ENCODE measurements around the gene IGFBP5.

IGFBP5 gene

DNA sequence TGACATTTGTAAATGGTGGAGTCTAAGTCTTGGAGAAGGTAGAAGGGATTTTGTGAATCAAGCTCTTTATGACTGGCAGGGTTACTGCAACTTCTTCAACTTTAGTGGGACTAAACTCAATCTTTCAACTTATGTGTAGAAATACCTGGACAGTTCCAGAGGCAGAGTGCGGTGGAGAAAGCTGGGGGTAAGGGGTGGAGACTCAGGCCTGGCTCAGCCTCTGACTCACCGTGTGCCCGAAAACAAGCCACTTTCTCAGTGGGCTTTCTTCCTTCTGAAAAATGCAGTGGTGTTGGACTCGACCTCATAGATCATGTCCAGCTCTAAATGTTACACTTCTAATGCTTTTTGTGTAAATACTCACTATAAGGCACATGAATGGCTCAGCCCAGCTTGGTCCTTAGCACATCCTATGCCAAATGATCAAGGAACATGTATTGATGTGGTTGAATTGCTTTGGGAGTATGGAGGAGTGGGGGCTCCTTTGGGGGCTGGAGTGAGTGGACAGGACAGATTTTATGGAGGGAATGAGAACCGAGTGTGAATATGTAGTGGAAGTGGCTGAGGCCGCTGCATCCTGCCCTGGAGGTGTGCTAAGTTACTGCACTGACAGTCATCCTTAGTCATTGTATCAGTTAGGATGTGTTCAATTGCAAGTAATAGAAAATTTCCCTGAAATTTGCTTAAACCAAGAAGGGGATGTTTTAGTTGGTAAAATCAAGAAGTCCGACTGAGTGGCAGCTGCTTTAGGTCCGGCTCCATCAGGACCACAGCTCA, 32.2 kb upstream of the IGFBP5 start:
- H3K4me1 Mint-ChIP-seq (ENCODE audit: low read depth in 2 of 2) = no peaks in the 10 kb centered on the region
- H3K36me3 Mint-ChIP-seq (ENCODE audit: insufficient read depth) = no peaks in the 10 kb centered on the region
- ATAC-seq (replicated peaks) (no peak), DNase-seq (no peak)
- peaks cover 42 to 60% of the 10 kb centered on the region in 2 donors for H3K27me3 Mint-ChIP-seq
- H3K4me3 Mint-ChIP-seq = no peak overlapping the region
- H3K27ac Mint-ChIP-seq = no peak overlapping the region
- H3K9me3 Mint-ChIP-seq = no peaks in the 10 kb centered on the region

DNA sequence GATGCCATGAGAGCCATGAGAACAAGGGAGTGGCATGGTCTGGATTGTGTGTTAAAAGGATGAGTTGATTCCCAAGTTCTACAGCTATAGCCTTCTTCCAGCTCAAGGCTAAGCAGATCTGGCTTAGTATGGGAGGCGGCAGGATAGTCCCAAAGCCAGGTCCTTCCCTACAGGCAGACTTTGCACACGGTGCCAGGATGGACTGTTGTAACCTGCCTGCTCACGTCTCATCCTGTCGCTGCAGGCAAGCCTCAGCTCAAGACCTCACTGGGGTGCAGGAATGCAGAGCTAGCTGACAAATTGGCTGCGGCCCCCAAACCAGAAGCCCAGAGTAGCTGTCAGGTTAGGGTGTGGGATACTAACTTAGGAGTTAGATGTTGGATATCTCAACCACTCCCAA, 28.8 kb upstream of the IGFBP5 start:
- Mint-ChIP-seq H3K9me3 (no peaks in the 10 kb centered on the region), H3K4me3 (no peak overlapping the region), H3K27ac (no peak overlapping the region), H3K27me3 (peaks cover 33 to 59% of the 10 kb centered on the region in 2 donors), H3K36me3 (ENCODE audit: insufficient read depth) (no peaks in the 10 kb centered on the region), H3K4me1 (ENCODE audit: low read depth in 2 of 2) (no peaks in the 10 kb centered on the region)
- ATAC-seq (replicated peaks) = no peak
- DNase-seq = no peak

- H3K36me3 Mint-ChIP-seq (ENCODE audit: insufficient read depth) = no peaks in the 10 kb centered on the region
- DNase-seq (no peak), ATAC-seq (replicated peaks) (no peak)
- H3K27ac Mint-ChIP-seq = no peak overlapping the region
- H3K4me1 Mint-ChIP-seq (ENCODE audit: low read depth in 2 of 2) = no peaks in the 10 kb centered on the region
- H3K9me3 Mint-ChIP-seq = no peaks in the 10 kb centered on the region
- no peak overlapping the region for H3K4me3 Mint-ChIP-seq
- peaks cover 33 to 78% of the 10 kb centered on the region in 2 donors for H3K27me3 Mint-ChIP-seq
These were observed 25.8 kb upstream of the IGFBP5 start for GRCh38 chr2:216721141-216721540.

GRCh38 chr2:216720722-216721121, 25.4 kb upstream of the IGFBP5 start:
- ATAC-seq (replicated peaks) = no peak
- Mint-ChIP-seq H3K27ac (no peak overlapping the region), H3K27me3 (peaks cover 33 to 80% of the 10 kb centered on the region in 2 donors), H3K36me3 (ENCODE audit: insufficient read depth) (no peaks in the 10 kb centered on the region), H3K4me3 (no peak overlapping the region), H3K9me3 (no peaks in the 10 kb centered on the region), H3K4me1 (ENCODE audit: low read depth in 2 of 2) (no peaks in the 10 kb centered on the region)
- DNase-seq = no peak

GRCh38 chr2:216717907-216718615, 22.7 kb upstream of the IGFBP5 start:
- Mint-ChIP-seq H3K36me3 (ENCODE audit: insufficient read depth) (no peaks in the 10 kb centered on the region), H3K4me3 (no peak overlapping the region), H3K27ac (no peak overlapping the region), H3K4me1 (ENCODE audit: low read depth in 2 of 2) (no peaks in the 10 kb centered on the region), H3K27me3 (peaks cover 21 to 84% of the 10 kb centered on the region in 2 donors), H3K9me3 (no peaks in the 10 kb centered on the region)
- DNase-seq (no peak), ATAC-seq (replicated peaks) (no peak)

DNA sequence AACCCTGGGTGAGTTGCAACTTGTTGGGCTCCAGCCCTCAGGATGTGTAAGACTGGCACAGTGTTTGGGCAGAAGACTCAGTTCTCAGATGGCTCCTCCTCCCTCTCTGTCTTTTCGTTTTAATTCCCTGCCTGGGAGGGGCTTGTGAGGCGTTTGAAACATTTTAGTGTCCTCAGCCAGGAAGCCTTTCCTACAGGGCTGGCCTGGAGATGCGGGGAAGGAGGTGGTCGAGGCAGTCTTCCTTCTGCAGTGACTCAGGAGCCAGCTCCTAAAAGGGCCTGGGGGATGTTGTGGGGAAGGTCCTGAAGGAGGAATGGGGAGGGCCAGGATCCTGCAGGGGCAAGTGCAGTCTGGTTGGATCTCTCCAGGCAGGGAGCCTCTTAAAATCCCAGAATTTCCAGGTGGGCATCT, 22.1 kb upstream of the IGFBP5 start:
- no peak overlapping the region for H3K4me3 Mint-ChIP-seq
- no peaks in the 10 kb centered on the region for H3K36me3 Mint-ChIP-seq (ENCODE audit: insufficient read depth)
- no peak overlapping the region for H3K27ac Mint-ChIP-seq
- no peak for ATAC-seq (replicated peaks)
- H3K9me3 Mint-ChIP-seq = no peaks in the 10 kb centered on the region
- DNase-seq = no peak
- H3K4me1 Mint-ChIP-seq (ENCODE audit: low read depth in 2 of 2) = no peaks in the 10 kb centered on the region
- peaks cover 27 to 84% of the 10 kb centered on the region in 2 donors for H3K27me3 Mint-ChIP-seq

DNA sequence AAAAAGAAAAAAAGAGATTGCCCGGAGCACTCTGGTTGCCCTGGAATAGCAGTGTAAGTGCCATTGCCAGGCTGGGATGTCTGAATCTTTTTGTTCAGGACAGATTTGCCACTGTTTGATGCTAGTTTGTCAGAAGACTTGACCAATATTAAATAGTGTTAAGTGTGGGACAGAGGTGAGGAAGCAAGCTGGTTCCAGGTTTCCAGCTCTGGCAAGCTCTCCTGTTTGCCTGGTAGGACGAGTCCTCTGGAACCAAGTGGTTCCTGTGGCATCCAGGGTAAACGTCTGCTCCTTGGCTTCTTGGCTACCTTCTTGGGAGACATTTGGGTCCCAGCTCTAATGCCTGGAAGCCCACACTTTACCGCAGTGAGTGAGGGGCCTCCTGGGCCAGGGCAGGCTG, 20.8 kb upstream of the IGFBP5 start:
- H3K9me3 Mint-ChIP-seq = no peaks in the 10 kb centered on the region
- ATAC-seq (replicated peaks) (no peak), DNase-seq (no peak)
- H3K27ac Mint-ChIP-seq = no peak overlapping the region
- H3K4me3 Mint-ChIP-seq = no peak overlapping the region
- no peaks in the 10 kb centered on the region for H3K4me1 Mint-ChIP-seq (ENCODE audit: low read depth in 2 of 2)
- peaks cover 36 to 84% of the 10 kb centered on the region in 2 donors for H3K27me3 Mint-ChIP-seq
- no peaks in the 10 kb centered on the region for H3K36me3 Mint-ChIP-seq (ENCODE audit: insufficient read depth)

DNA sequence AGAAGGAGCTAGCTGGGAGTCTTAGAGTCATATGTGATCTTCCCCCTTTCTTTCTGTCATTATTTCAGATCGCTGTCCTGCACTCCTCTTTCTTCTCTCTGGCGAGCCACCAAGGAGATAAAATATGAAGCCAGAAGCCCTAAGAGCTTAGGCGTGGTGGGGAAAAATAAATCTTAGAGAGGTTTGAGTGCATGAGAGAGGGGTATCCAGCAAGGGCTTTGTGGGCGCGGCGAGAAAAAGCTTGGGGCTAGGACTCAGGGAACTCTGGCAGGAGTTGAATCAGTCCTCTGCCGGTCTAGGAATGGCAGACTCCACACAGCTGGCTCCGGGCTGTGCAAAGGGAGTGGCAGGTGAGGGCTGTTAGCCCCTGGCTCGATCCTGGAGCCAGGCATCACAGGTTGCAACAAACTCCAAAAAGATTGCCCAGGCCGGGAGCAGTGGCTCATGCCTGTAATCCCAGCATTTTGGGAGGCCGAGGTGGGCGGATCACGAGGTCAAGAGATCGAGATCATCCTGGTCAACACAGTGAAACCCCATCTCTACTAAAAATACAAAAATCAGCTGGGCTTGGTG, 20.1 kb upstream of the IGFBP5 start:
- no peak overlapping the region for H3K4me3 Mint-ChIP-seq
- H3K36me3 Mint-ChIP-seq (ENCODE audit: insufficient read depth) = no peaks in the 10 kb centered on the region
- no peak overlapping the region for H3K27ac Mint-ChIP-seq
- no peak for ATAC-seq (replicated peaks)
- no peaks in the 10 kb centered on the region for H3K4me1 Mint-ChIP-seq (ENCODE audit: low read depth in 2 of 2)
- H3K27me3 Mint-ChIP-seq = peaks cover 30 to 84% of the 10 kb centered on the region in 2 donors
- no peak for DNase-seq
- H3K9me3 Mint-ChIP-seq = no peaks in the 10 kb centered on the region

DNA sequence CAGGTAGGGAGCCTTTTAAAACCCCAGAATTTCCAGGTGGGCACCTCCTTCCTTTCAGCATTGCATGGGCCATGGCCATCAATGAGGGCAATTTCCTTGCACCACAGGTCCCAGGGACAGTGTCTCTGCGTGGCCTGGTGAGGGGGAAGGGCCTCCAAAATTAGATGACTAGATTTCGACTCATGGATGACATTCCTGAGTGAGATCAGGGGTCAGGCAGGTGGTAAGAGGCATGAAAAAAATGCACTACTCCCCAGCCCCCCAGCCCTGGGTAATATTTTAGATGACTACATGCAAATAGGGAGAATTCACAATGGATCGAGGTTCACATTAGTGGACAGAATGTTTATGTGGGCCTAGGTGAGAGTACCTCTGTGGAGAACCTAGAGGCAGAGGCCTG, 19.0 kb upstream of the IGFBP5 start:
- ATAC-seq (replicated peaks) (no peak), DNase-seq (no peak)
- H3K27me3 Mint-ChIP-seq = peaks cover 22 to 74% of the 10 kb centered on the region in 2 donors
- H3K4me1 Mint-ChIP-seq (ENCODE audit: low read depth in 2 of 2) = no peaks in the 10 kb centered on the region
- H3K9me3 Mint-ChIP-seq = no peaks in the 10 kb centered on the region
- H3K4me3 Mint-ChIP-seq = no peak overlapping the region
- H3K36me3 Mint-ChIP-seq (ENCODE audit: insufficient read depth) = no peaks in the 10 kb centered on the region
- no peak overlapping the region for H3K27ac Mint-ChIP-seq

GRCh38 chr2:216713691-216714336, 18.5 kb upstream of the IGFBP5 start:
- Mint-ChIP-seq H3K27me3 (peaks cover 22 to 71% of the 10 kb centered on the region in 2 donors), H3K9me3 (no peaks in the 10 kb centered on the region), H3K4me3 (no peak overlapping the region), H3K27ac (no peak overlapping the region), H3K36me3 (ENCODE audit: insufficient read depth) (no peaks in the 10 kb centered on the region), H3K4me1 (ENCODE audit: low read depth in 2 of 2) (no peaks in the 10 kb centered on the region)
- ATAC-seq (replicated peaks) = no peak
- no peak for DNase-seq

GRCh38 chr2:216711348-216711747, 16.0 kb upstream of the IGFBP5 start:
- Mint-ChIP-seq H3K9me3 (no peaks in the 10 kb centered on the region), H3K36me3 (ENCODE audit: insufficient read depth) (no peaks in the 10 kb centered on the region), H3K4me1 (ENCODE audit: low read depth in 2 of 2) (no peaks in the 10 kb centered on the region), H3K27ac (no peak overlapping the region), H3K4me3 (no peak overlapping the region), H3K27me3 (peaks cover 22 to 55% of the 10 kb centered on the region in 2 donors)
- DNase-seq (no peak), ATAC-seq (replicated peaks) (no peak)

DNA sequence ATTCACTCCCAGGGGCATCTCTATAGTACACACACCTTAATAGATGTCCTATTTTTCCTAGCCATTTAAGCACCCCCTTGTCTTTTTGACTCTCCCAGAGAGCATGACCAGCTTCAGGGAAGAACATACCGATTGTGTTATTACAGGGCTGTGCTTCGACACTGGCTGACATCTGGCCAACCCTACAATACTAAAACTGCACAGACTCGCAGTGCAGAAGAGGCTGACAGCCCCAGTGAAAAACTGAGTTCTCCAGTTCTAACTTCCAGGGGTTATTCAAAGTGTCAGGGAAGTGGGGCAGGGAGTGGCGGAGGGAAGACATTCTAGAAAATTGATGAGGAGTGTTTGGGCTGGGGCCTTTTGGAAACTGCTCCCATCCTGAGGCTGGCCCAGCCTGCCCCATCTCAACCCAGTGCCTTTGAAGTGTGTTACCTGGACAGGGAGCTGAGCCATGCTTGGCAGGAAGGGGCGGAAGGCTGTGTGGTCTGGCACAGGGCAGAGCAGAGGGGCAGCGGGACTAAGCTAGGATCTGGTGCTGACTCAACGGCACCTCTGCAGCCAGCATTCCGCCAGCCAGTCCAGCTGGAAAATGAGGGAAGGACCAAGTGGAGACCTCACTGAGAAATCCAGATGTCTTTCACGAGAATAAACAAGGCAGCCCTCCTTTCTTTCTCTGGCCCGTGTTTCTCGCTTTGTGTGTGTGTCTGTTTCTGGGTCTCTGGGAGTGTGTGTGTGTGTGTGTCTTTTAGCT, 15.4 kb upstream of the IGFBP5 start:
- Mint-ChIP-seq H3K4me3 (no peak overlapping the region), H3K4me1 (ENCODE audit: low read depth in 2 of 2) (no peaks in the 10 kb centered on the region), H3K36me3 (ENCODE audit: insufficient read depth) (no peaks in the 10 kb centered on the region), H3K27me3 (peaks cover 22 to 51% of the 10 kb centered on the region in 2 donors), H3K27ac (no peak overlapping the region), H3K9me3 (no peaks in the 10 kb centered on the region)
- no peak for DNase-seq
- ATAC-seq (replicated peaks) = no peak

DNA sequence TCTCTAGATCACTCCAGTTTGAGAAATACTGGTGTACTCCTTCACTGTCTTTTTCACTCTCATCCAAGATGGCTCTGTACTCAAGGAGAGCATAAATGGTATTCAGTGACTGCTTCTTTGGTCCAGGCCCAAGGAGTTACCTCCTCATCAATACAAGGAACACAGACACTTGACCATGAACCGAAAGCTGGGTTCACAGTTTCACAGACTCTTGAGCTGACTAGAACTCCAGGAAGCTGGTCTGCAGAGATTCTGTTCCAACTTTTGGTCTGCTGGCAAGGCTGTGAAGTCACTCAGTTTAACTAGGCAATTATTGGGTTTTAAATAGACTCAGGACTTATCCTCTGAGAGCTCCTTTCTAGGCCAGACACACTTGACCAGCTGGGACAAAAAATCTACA, 7.4 kb upstream of the IGFBP5 start:
- Mint-ChIP-seq H3K4me1 (ENCODE audit: low read depth in 2 of 2) (no peaks in the 10 kb centered on the region), H3K4me3 (no peak overlapping the region), H3K9me3 (no peaks in the 10 kb centered on the region), H3K27me3 (peaks cover 9 to 11% of the 10 kb centered on the region in 2 donors), H3K27ac (no peak overlapping the region), H3K36me3 (ENCODE audit: insufficient read depth) (peaks cover 2% of the 10 kb centered on the region)
- no peak for ATAC-seq (replicated peaks)
- no peak for DNase-seq
